Tibial artery (tissue), 4 donors: ENCODE results near the gene ITM2B.

Experiments used
- DNase-seq, 2 donors: peaks; one replicate each; pipeline ENCODE4 v3.0.0-alpha.2; 2019
- H3K27ac ChIP-seq, 2 donors: fragments of 200-600 bp; sonication (generic) in 1 of 2; 1 replicate in 1 of 2; 2 replicates in 1 of 2; pipeline ENCODE4 v1.5.1; 2018 to 2019; ENCODE audit warnings: mild to moderate bottlenecking in 1 of 2
- H3K27me3 ChIP-seq, 2 donors: fragments of 200-600 bp; sonication (generic) in 1 of 2; one replicate each; pipeline versions ENCODE4 v1.5.1 to v1.6.0; 2016 to 2019
- H3K36me3 ChIP-seq, 3 donors: fragments of 200-600 bp; sonication (generic) in 2 of 3; one replicate each; pipeline ENCODE4 v1.5.1; 2016 to 2019; ENCODE audit warnings: mild to moderate bottlenecking in 2 of 3
- H3K4me1 ChIP-seq, 4 donors: fragments of 200-600 bp; sonication (generic) in 2 of 4; 1 replicate in 3 of 4; 2 replicates in 1 of 4; pipeline ENCODE4 v1.5.1; 2016 to 2019
- H3K4me3 ChIP-seq, 2 donors: fragments of 200-600 bp; sonication (generic) in 1 of 2; 1 replicate in 1 of 2; 2 replicates in 1 of 2; pipeline ENCODE4 v1.5.1; 2018 to 2019; ENCODE audit warnings: mild to moderate bottlenecking in 2 of 2
- H3K9me3 ChIP-seq, 3 donors: fragments of 200-600 bp; sonication (generic) in 1 of 3; one replicate each; pipeline ENCODE4 v1.5.1; 2016 to 2019
- CTCF ChIP-seq, 2 experiments: fragments of 200-600 bp in 1 of 2; fragments of 450-650 bp in 1 of 2; IDR thresholded peaks; one replicate each; pipeline ENCODE4 v1.5.1; 2017 to 2019; ENCODE audit warnings: antibody characterized with exemption in 2 of 2, mild to moderate bottlenecking in 1 of 2, moderate library complexity in 1 of 2
- intact Hi-C: fragments of 100-400 bp; cut with DNase I; formaldehyde crosslinking; loops from one replicate; pipeline ENCODE4 v1.15.0; 2023; ENCODE audit warnings: low total_unique reads

The ITM2B gene

GRCh38 chr13:48294653-48295052 is 61.6 kb downstream of the ITM2B start:
- Histone ChIP-seq H3K27me3 (no peaks in the 10 kb centered on the region), H3K4me1 (no peaks in the 10 kb centered on the region), H3K27ac (no peak overlapping the region), H3K9me3 (no peaks in the 10 kb centered on the region), H3K4me3 (no peak overlapping the region), H3K36me3 (no peaks in the 10 kb centered on the region)
- intact Hi-C loops, result no loop called here
- no peak for TF ChIP-seq CTCF (IDR thresholded peaks at IDR 0.05)
- DNase-seq, result no peak

- H3K36me3 ChIP-seq, result no peaks in the 10 kb centered on the region
- H3K27ac ChIP-seq, result no peak overlapping the region
- intact Hi-C loops, result no loop called here
- no peak for TF ChIP-seq CTCF (IDR thresholded peaks at IDR 0.05)
- H3K27me3 ChIP-seq, result no peaks in the 10 kb centered on the region
- no peaks in the 10 kb centered on the region for H3K9me3 ChIP-seq
- H3K4me1 ChIP-seq, result no peaks in the 10 kb centered on the region
- no peak for DNase-seq
- H3K4me3 ChIP-seq, result no peak overlapping the region
Observed at GRCh38 chr13:48295271-48295670, 62.3 kb downstream of the ITM2B start.

- Histone ChIP-seq H3K27ac (no peak overlapping the region), H3K9me3 (no peaks in the 10 kb centered on the region), H3K4me3 (no peak overlapping the region), H3K36me3 (no peaks in the 10 kb centered on the region), H3K4me1 (no peaks in the 10 kb centered on the region), H3K27me3 (no peaks in the 10 kb centered on the region)
- DNase-seq, result no peak
- intact Hi-C loops, result no loop called here
- TF ChIP-seq CTCF (IDR thresholded peaks at IDR 0.05), result no peak
Observed at GRCh38 chr13:48296528-48296927, 63.5 kb downstream of the ITM2B start.

- H3K4me3 ChIP-seq, result no peak overlapping the region
- no peaks in the 10 kb centered on the region for H3K36me3 ChIP-seq
- intact Hi-C loops, result no loop called here
- no peak for DNase-seq
- no peaks in the 10 kb centered on the region for H3K9me3 ChIP-seq
- H3K27me3 ChIP-seq, result no peaks in the 10 kb centered on the region
- no peak for TF ChIP-seq CTCF (IDR thresholded peaks at IDR 0.05)
- no peaks in the 10 kb centered on the region for H3K4me1 ChIP-seq
- H3K27ac ChIP-seq, result no peak overlapping the region
Observed at GRCh38 chr13:48297131-48297786, 64.3 kb downstream of the ITM2B start.

- intact Hi-C loops, result no loop called here
Observed at GRCh38 chr13:48299591-48299990, 66.6 kb downstream of the ITM2B start.

More at GRCh38 chr13:48299591-48299990, 66.6 kb downstream of the ITM2B start:
- Histone ChIP-seq H3K4me3 (no peak overlapping the region), H3K27me3 (no peaks in the 10 kb centered on the region), H3K36me3 (no peaks in the 10 kb centered on the region), H3K9me3 (no peaks in the 10 kb centered on the region), H3K27ac (no peak overlapping the region), H3K4me1 (peaks cover 0 to 3% (median 0%) of the 10 kb centered on the region in 4 donors)
- no peak for DNase-seq
- no peak for TF ChIP-seq CTCF (IDR thresholded peaks at IDR 0.05)
